ENCODE data around the gene FTCDNL1. TPM values are rescaled to one million over a fixed set of nuclear protein-coding genes. Genes with fewer than 3 reads are reported as not detected.

Gene FTCDNL1
- total RNA-seq, 2 donors from 2014 or later, result 0.70 to 1.5 TPM

- Mint-ChIP-seq H3K9me3 (no peaks in the 10 kb centered on the region), H3K27me3 (ENCODE audit: insufficient read depth) (no peaks in the 10 kb centered on the region), H3K36me3 (ENCODE audit: low read depth) (no peaks in the 10 kb centered on the region), H3K4me1 (no peaks in the 10 kb centered on the region), H3K27ac (no peak overlapping the region), H3K4me3 (no peak overlapping the region)
- H3K4me1 ChIP-seq (ENCODE audit: control insufficient read depth, insufficient read depth, low read length), result no peaks in the 10 kb centered on the region
- H3K9me3 ChIP-seq (ENCODE audit: control insufficient read depth, low read length), result no peaks in the 10 kb centered on the region
- no peak for DNase-seq
- no peak for TF ChIP-seq CTCF (conservative IDR thresholded peaks at IDR 0.05)
- no peaks in the 10 kb centered on the region for H3K27me3 ChIP-seq (ENCODE audit: control insufficient read depth, insufficient read depth, low read length, poor library complexity, severe bottlenecking)
- no peak overlapping the region for H3K27ac ChIP-seq (ENCODE audit: low read depth, low read length)
- no peak overlapping the region for H3K9ac ChIP-seq (ENCODE audit: extremely low read depth, low read length, poor library complexity, severe bottlenecking)
- no peak overlapping the region for H3K4me3 ChIP-seq (ENCODE audit: low read length)
- H3K36me3 ChIP-seq (ENCODE audit: control insufficient read depth, insufficient read depth, low read length), result no peaks in the 10 kb centered on the region
Measured at GRCh38 chr2:199819746-199820145, 31.2 kb downstream of the FTCDNL1 start.

- Mint-ChIP-seq H3K36me3 (ENCODE audit: low read depth) (no peaks in the 10 kb centered on the region), H3K27me3 (ENCODE audit: insufficient read depth) (no peaks in the 10 kb centered on the region), H3K4me1 (no peaks in the 10 kb centered on the region), H3K4me3 (no peak overlapping the region), H3K27ac (no peak overlapping the region), H3K9me3 (no peaks in the 10 kb centered on the region)
- H3K4me1 ChIP-seq (ENCODE audit: control insufficient read depth, insufficient read depth, low read length), result no peaks in the 10 kb centered on the region
- no peaks in the 10 kb centered on the region for H3K27me3 ChIP-seq (ENCODE audit: control insufficient read depth, insufficient read depth, low read length, poor library complexity, severe bottlenecking)
- no peak for TF ChIP-seq CTCF (conservative IDR thresholded peaks at IDR 0.05)
- no peaks in the 10 kb centered on the region for H3K9me3 ChIP-seq (ENCODE audit: control insufficient read depth, low read length)
- H3K9ac ChIP-seq (ENCODE audit: extremely low read depth, low read length, poor library complexity, severe bottlenecking), result no peak overlapping the region
- no peak overlapping the region for H3K27ac ChIP-seq (ENCODE audit: low read depth, low read length)
- H3K36me3 ChIP-seq (ENCODE audit: control insufficient read depth, insufficient read depth, low read length), result no peaks in the 10 kb centered on the region
- no peak overlapping the region for H3K4me3 ChIP-seq (ENCODE audit: low read length)
- WGBS, 2 experiments (ENCODE audit: insufficient coverage in 1 of 2, insufficient read length in 1 of 2), result 88 to 100% methylated on average over 2 of the region's 2 CpGs
- DNase-seq, result no peak
Measured at GRCh38 chr2:199818754-199819153, 32.2 kb downstream of the FTCDNL1 start.

- no peak overlapping the region for H3K27ac ChIP-seq (ENCODE audit: low read depth, low read length)
- no peak for TF ChIP-seq CTCF (conservative IDR thresholded peaks at IDR 0.05)
- Mint-ChIP-seq H3K4me1 (no peaks in the 10 kb centered on the region), H3K36me3 (ENCODE audit: low read depth) (no peaks in the 10 kb centered on the region), H3K9me3 (no peaks in the 10 kb centered on the region), H3K27ac (no peak overlapping the region), H3K27me3 (ENCODE audit: insufficient read depth) (no peaks in the 10 kb centered on the region), H3K4me3 (no peak overlapping the region)
- no peak for DNase-seq
- H3K9me3 ChIP-seq (ENCODE audit: control insufficient read depth, low read length), result no peaks in the 10 kb centered on the region
- no peaks in the 10 kb centered on the region for H3K27me3 ChIP-seq (ENCODE audit: control insufficient read depth, insufficient read depth, low read length, poor library complexity, severe bottlenecking)
- H3K4me1 ChIP-seq (ENCODE audit: control insufficient read depth, insufficient read depth, low read length), result no peaks in the 10 kb centered on the region
- 82 to 92% methylated on average over 2 of the region's 2 CpGs for WGBS, 2 experiments (ENCODE audit: insufficient coverage in 1 of 2, insufficient read length in 1 of 2)
- H3K36me3 ChIP-seq (ENCODE audit: control insufficient read depth, insufficient read depth, low read length), result no peaks in the 10 kb centered on the region
- no peak overlapping the region for H3K4me3 ChIP-seq (ENCODE audit: low read length)
- H3K9ac ChIP-seq (ENCODE audit: extremely low read depth, low read length, poor library complexity, severe bottlenecking), result no peak overlapping the region
Measured at GRCh38 chr2:199818026-199818425, 33.0 kb downstream of the FTCDNL1 start.

Measured in endodermal cell (in vitro differentiated cells).